Subcutaneous adipose tissue (tissue), 4 donors: ENCODE data around the gene ZW10. TPM values are rescaled to one million over a fixed set of nuclear protein-coding genes. Genes with fewer than 3 reads are reported as not detected.

Experiments
- CTCF ChIP-seq: fragments of 450-650 bp; IDR thresholded peaks from one replicate; pipeline ENCODE4 v1.5.1; 2016; ENCODE audit warnings: low read depth, mild to moderate bottlenecking, control low read depth, antibody characterized with exemption, moderate library complexity
- total RNA-seq, 4 donors: library from RNA; depleted of rRNA; stranded (reverse); fragments of >200 nt; gene quantifications; one replicate each; pipeline ENCODE4 v1.1.0, GENCODE V29; 2016

Gene ZW10
- total RNA-seq: 10 to 100 TPM; 12.6 to 17.4 (median 13.6) TPM

- TF ChIP-seq CTCF: no peak
These were observed at the start of gene ZW10 for GRCh38 chr11:113773416-113774173. Gene ZW10 (minus strand): TSS chr11:113773692. CDS start chr11:113773666, 26 bp downstream.

GRCh38 chr11:113818426-113818825 lies 44.9 kb upstream of the ZW10 start:
- TF ChIP-seq CTCF: no peak

- no peak for TF ChIP-seq CTCF
These were observed 44.1 kb upstream of the ZW10 start for GRCh38 chr11:113817626-113818025.

- TF ChIP-seq CTCF: no peak
These were observed 43.7 kb upstream of the ZW10 start for GRCh38 chr11:113817162-113817561.

- TF ChIP-seq CTCF: no peak
These were observed 40.7 kb upstream of the ZW10 start for GRCh38 chr11:113814181-113814580.

GRCh38 chr11:113808931-113809330 lies 35.4 kb upstream of the ZW10 start:
- no peak for TF ChIP-seq CTCF

GRCh38 chr11:113806406-113806805 lies 32.9 kb upstream of the ZW10 start:
- TF ChIP-seq CTCF: no peak
